Measurements from ENCODE around the gene HS2ST1.

Gene HS2ST1

GRCh38 chr1:87155170-87155569 is 240.7 kb downstream of the HS2ST1 start:
- DNase-seq (ENCODE audit: low read depth in 1 of 2, low spot score in 1 of 2) = no peak

GRCh38 chr1:87155648-87156047 is 241.2 kb downstream of the HS2ST1 start:
- no peak for DNase-seq (ENCODE audit: low read depth in 1 of 2, low spot score in 1 of 2)

GRCh38 chr1:87156124-87156523 is 241.7 kb downstream of the HS2ST1 start:
- no peak for DNase-seq (ENCODE audit: low read depth in 1 of 2, low spot score in 1 of 2)

- no peak for DNase-seq (ENCODE audit: low read depth in 1 of 2, low spot score in 1 of 2)
These were observed 245.0 kb downstream of the HS2ST1 start for GRCh38 chr1:87159378-87159915.

Data from stimulated activated CD4-positive, alpha-beta T cell treated with anti-CD3 and anti-CD28 coated beads, Interleukin-15, amount 100 ng/mL, for 1 hour (primary cell).